HG03521 (cell line): ENCODE measurements around the gene WDTC1.

ENCODE experiments used
- ATAC-seq: cut with Tn5 transposase; IDR thresholded peaks from one replicate; pipeline ENCODE4 v1.9.1; 2021; ENCODE audit warnings: mild to moderate bottlenecking, moderate library complexity; ENCODE audit not compliant: unreplicated experiment

WDTC1 gene

DNA sequence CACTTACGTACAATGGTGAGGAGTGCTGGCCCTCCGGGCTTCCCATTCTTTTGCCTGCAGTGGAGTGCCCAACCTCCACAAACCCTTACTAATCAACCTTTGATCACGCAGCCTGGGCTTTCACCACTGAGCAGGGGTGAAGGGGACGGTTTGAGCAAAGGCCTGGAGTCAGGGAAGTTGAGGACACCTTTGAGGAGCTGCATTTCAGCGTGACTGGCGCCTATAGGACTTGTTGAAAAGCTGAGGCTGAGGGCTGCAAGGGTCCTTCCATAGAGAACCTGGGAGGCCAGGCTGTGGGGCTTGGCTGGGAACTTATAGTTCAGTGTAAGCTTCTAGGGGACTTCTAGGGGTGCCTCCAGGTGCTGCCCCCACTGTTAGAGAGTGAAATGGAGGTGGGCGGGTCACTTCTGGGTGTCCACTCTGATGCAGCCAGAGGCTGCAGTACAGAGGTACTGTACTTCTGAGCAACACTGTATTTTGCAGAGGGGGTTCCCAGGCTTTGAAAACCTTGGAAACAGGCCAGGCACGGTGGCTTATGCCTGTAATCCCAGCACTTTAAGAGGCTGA is 117.2 kb downstream of the WDTC1 start:
- no peak for ATAC-seq

DNA sequence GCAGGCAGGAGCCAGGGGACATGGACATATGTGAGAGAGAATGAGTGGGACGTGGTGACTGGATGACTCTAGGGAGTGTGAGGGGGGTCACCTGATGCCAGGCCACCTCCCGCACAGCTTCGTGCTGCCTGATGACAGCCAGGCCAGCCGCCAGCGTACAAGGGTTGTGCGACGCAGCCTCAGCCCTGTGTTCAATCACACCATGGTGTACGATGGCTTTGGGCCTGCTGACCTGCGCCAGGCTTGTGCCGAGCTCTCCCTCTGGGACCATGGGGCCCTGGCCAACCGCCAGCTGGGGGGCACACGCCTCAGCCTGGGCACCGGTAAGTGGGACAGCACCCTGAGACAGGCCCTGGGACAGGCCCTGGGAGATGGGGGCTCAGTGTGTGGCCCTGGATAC is 118.7 kb downstream of the WDTC1 start:
- ATAC-seq: no peak

DNA sequence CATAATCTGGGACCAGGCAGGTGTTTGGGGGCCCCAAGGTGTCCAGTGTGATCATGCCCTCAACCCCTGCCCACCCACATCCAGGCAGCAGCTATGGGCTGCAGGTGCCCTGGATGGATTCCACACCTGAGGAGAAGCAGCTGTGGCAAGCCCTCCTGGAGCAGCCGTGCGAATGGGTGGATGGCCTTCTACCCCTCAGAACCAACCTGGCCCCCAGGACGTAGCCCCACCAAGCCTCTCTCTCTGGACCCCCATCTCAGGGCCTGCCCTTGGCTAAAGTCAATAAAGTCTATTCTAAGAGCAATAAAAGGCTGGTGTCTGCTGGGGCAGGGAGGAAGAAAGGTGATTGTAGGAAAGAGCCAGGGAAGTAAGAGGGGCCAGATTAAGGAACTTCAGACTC is 119.2 kb downstream of the WDTC1 start:
- ATAC-seq: no peak

DNA sequence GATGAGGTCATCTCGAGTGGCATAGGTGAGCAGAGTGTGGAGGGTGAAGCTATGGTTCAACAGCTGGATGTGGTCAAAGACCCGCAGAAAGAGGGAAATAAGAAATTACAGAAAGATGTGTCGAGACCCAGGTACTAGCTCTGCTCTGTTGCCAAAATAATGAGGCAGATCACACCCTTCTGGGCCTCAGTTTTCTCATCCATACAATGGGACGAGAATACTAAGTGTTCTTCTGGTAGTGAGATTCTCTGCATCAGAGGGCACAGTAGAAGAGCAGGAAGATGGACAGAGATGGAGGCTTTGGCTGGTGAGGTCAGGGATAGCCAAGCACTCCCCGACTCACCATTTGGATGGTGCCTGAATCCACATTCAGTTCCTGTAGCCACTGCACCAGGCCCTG is 121.3 kb downstream of the WDTC1 start:
- no peak for ATAC-seq

DNA sequence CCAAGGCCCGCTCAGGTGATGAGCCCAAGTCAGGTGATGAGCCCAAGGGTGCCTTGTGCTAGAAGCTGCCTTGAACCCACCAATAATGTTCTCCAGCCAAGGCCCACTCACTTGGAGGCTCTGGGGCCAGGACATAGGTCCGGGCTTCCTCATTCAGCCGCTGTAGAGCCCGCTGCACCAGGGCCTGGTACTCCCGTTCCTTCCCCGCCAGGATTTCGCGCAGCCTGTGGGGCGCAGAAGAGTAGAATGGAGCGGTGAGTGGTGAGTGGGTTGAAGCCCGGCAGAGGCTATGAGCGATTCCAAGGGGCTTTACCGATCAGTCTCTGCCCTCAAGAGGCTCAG is 121.8 kb downstream of the WDTC1 start:
- ATAC-seq: no peak

DNA sequence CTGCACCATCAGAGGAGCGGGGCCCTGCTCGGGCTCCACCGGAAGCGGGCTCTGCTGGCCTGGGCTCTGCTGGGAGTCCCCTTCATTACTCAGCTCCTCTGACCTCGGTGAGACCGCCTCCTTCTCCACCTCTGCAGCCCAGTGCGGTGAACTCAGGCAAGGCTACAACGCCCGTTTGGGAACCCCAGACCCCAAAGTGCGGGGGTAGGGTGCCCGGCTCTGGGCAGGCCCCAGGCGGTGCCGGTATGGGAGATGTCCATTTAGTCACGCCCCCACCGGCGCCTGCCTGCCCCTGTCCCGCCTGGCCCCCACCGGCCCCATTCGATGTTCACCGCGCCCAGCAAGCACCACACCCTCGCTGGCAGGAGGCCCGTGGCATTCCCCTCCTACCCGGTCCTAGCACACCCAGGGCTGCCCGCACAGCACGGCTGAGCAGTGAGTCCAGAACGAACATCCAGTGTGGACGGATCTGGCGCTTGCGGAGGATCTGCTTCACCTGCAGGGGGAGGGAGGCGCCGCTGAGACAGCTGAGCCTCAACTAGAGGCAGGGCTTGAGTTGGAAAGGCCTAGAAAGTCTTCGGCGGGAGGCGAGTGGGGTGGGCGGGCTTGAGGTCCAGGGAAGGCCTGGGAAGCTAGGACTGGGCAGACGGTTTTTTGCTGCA is 122.3 kb downstream of the WDTC1 start:
- no peak for ATAC-seq

DNA sequence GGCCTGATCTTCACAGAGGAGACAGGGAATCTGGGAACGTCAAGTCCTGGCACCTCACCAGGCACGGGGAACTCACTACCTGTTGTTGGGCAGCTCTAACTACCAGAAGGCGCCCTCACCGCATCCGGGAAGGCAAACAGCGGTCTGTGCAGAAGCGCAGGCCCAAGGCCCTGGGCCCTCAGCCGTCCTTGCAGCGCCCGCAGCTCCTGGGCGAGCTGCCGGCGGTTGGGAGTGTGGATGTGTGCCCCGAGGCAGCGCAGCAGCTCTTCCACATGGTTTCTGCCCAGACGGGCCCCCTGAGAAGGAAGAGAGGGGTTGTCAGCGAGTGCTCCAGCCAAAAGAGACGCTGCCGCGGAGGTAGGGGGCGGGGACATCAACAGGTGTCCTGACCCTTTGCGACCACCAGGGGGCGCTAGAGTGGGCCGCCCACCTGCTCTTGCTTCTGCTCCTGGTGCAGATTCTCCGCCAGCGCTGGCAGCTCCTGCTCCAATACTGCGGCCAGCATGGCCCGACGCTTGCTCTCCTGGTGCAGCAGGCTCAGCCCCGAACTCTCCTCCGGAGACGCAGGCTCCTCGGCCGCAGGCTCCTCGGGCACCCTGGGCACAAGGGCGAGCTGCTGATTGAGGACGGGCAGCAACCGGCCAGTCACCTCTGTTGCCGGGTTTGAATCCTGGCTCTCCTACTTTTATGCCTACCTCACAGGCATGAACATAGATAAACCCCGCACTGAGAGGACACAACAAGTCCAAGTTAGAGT is 123.0 kb downstream of the WDTC1 start:
- ATAC-seq: no peak
